Suppressor macrophage (primary cell): ENCODE measurements around the gene RGS11.
"Not testable (repeated sequence)": the region's sequence is repeated elsewhere in the genome, so short reads cannot be mapped to it uniquely, and the experiment has no call there.

Source experiments
- DNase-seq, 4 experiments: peaks; one replicate each; pipeline ENCODE4 v3.0.0-alpha.2; 2020 to 2022

Gene RGS11

DNA sequence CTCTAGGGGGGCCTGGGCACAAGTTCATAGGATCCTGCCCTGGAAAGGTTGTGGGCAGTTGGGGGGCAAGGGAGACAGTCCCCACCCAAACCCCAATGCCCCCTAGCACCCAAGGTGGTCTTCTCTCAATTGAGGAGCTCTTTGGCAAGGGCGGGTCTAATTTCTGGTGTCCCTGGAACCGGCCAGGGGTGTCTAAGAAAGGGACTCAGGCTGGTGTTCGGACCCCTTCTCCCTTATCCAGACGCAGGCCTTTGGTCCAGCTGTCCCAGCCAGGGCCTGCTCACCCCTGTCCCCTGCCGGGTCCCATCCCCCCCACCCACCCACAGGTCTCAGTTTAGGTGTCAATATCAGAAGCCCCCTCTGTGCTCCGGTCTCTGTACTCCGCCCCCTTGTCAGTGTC lies 3.8 kb upstream of the RGS11 start:
- DNase-seq: no peak

DNA sequence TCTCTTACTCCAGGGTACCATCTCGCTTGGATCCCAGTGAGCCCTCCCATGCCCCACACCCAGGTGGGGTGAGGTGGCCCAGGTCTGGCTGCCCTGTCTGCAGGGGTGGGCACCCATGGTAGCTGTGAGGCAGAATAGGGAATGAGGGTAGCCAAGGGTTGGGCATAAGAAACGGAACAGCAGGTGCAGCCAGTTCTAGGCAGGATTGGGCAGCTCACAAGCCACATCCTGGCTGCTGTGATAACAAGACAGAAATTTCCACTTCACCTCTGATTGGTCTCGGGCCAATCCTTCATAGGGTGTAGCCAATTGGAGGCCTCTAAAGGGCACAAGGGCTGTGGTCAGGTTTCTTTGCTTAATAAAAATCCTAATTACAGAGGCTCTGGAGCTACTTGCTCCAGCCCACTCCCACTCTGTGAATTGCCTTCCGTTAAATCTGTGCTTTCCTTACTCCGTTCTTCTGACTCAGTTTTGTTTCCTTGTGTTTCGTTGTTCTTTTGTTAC lies 3.2 kb upstream of the RGS11 start:
- peak in 2 of 4 experiments; percentile 6 to 19 for DNase-seq

DNA sequence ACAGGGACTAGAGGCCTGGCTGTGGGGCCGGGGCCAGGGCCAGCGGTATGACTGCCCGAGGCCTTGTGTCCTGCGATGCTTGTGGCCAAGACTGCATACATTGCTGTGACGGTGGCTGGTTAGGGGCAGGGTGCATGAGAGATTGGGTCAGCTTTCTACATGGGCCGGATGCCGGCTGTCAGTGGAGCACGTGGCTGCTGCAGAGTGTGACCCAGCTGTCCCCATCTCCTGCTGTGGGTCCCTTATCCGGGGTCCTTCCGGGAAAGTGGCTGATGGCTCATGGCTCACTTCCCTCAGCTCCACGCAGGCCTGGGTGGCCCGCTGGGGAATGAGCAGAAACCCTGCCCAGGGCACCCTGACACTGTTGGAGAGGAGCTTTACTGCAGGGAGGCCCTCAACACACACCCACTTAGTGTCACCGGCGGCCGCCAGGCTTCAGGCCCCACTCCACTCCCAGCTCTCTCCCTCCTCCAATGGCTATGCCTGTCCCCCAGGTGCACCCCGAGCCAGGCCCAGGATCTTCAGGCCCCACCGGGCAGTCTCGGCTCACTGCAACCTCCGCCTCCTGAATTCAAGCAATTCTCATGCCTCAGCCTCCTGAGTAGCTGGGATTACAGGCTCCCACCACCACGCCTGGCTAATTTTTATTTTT lies 808 bp upstream of the RGS11 start:
- no peak for DNase-seq

DNA sequence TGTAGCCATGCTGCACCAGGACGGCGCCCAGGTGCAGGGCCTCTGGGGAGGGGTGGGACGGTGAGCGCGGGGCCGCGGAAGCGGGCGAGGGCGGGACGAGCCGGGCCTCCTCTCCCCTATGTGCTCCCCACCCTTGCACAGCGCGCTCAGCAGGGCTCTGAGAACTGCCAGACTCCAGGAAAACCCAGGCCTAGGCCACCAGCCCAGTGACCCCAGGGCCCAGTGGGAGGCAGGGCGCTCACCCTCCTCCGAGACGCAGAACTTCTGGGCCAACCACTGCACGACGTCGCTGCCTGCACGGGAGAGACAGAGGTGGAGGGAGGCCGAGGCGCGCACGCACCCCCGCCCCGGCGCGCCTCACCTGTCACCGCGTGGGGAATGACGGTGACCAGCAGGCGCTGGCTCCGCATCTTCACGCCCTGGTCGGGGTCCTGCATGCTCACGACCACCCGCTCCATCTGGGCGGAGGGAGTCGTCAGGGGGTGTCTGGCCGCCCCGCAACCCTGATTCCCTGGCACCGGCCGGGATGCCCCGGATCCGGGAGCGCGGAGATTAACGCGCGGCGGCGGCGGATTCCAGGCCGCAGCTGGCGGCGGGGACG lies 603 bp downstream of the RGS11 start:
- no peak for DNase-seq

DNA sequence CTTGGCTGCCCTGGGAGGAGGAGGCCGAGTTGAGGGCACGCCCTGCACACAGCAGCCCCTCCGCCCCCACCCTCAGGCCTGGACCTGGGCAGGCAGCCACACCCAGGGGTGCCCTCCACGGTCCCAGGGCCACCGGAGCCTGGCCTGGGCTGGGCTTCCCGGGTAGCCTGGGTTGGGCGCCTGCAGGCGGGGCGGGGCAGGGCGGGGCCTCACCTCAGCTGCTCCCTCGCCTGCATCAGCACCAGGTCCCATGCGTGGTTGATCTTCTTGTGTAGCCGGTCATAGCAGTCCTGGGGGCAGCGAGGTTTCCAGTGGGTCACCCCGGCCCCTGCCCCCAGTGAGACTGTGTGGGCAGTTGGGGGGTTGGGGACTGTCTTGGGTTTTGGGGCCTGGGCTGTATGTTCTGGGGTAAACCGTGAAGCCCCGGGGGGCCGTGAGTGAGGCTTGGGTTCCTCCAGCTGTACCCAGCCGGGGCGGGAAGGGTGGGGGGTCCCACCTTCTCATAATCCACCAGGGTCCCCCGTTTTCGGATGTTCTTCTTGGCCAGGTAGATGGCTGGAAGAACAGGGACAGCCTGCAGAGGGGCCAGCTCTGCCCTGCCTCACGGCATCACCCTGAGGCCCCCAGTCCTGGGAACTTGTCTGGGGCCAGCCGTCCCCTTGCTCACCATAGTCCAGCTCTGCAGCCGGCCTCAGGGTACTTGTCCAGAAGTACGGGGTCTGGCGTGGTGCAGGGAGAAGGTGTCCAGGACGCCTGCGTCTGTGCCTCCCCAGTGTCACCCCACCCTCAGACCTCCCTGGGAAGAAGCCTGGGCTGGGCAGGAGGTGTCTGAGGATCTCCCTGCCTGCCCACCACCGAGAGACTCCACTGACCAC lies 2.0 kb downstream of the RGS11 start:
- no peak for DNase-seq

DNA sequence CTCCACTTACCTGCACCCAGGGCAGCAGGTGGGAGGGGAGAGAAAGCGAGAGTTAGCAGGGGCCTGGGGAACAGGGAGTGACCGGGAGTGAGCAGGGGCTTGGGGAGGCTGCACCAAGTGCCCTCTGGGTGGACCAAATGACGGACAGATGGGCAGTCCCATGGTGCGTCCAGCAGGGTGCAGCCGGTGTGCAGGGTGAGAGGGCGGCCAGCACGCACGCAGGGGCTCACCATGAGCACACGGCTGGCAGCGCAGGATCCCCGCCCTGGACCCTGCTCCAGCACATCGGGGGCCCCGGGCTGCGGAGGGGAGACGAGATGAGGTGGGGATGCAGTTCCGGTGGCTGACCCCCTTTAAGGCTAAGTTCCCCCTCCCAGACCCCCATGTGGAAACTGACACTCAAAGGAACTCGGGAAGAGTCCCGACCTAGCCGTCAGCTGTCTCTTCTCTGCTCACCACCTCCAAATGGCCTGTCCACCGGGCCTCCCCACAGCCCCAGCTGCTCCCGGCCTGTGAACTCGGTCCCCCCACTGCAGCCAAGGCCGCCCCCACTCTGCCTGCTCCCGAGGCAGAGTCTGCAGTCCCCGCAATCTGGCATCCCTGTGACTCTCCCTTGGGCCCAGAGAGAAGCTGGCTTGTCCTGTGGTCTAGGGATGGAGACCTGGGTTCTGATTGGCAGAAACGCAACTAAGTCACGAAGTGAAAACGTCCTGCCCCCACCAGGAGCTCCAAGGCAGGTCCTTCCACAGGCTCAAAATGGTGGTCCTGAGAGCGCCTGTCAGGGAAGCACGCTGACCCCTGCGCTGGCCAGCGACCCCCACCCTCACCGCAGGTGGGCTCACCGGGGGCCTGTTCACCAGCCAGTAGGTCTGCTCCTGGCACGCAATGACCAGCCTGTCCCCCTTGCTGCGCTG lies 2.9 kb downstream of the RGS11 start:
- DNase-seq: no peak

DNA sequence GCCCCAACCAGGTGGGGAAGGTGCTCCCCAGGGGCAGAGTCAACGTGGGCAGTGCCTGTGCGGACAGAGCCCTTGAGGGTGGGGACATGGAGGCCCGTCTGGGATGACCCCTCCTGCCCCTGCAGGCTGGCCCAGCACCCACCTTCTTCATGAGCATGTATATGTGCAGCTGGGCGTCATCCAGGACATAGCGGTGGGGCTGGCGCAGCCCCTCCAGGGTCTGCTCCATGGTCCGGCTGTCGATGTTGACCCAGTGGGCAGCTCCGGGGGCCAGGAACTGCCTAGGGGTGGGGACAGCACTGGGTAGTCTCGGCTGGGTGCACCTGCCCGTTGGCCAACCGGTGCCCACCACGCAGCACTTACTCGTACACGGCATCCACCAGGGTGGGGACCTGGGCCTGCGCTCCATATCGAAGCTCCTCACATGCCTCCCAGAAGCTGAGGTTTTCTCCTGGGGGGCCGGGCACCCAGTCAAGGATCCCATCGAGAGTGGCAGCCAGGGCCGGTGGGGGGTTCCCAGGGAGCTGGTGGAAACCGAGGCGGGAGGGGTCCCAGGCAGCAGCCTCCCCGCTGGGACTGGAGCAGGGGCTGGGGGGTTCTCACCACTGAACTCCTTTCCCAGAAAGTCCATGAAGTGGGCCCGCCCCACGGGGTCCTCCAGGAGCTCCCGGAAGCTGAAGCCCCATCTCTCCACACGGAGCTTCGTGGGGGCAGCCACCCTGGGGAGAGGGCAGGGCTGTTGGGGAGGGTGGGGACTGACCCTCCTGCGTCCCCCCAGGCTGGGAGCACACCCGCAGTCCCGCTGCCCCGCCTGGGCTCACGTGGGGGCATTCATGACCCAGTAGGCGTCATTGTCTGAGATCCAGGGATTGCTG lies 5.1 kb downstream of the RGS11 start:
- DNase-seq: no peak

DNA sequence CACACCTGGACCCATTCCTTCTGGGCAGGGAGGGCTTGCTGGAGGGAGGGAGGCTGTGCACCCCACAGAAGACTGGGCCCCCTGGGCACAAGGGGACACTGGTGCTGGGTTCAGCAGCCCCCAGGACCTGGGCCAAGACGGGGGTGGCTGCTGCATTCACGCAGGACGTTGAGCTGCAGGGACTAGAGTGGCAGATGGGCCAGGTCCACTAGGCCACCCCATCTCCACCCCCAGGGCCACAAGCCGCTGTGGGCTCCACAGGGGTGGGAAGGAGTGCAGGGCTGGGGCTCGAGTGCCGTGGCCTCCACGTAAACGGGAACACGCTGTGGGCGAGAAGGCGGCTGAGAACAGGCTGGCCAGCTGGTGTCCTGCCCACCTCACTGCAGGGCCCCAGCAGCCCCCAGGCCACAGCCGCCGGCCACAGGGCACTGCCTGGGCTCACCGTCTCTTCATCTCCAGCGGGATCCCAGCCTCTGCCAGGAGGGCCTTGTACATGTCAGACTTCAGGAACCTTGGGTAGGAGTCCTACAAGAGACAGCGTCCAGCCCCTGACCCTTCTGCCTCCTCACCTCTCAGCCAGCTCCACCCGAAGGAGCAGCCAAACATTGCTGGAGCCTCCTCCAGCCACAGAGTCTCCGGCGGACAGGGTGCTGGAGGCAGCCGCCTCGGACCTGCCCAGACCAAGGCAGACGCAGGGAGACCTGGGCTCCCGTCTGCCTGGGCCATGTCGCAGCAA lies 6.5 kb downstream of the RGS11 start:
- DNase-seq: no peak

DNA sequence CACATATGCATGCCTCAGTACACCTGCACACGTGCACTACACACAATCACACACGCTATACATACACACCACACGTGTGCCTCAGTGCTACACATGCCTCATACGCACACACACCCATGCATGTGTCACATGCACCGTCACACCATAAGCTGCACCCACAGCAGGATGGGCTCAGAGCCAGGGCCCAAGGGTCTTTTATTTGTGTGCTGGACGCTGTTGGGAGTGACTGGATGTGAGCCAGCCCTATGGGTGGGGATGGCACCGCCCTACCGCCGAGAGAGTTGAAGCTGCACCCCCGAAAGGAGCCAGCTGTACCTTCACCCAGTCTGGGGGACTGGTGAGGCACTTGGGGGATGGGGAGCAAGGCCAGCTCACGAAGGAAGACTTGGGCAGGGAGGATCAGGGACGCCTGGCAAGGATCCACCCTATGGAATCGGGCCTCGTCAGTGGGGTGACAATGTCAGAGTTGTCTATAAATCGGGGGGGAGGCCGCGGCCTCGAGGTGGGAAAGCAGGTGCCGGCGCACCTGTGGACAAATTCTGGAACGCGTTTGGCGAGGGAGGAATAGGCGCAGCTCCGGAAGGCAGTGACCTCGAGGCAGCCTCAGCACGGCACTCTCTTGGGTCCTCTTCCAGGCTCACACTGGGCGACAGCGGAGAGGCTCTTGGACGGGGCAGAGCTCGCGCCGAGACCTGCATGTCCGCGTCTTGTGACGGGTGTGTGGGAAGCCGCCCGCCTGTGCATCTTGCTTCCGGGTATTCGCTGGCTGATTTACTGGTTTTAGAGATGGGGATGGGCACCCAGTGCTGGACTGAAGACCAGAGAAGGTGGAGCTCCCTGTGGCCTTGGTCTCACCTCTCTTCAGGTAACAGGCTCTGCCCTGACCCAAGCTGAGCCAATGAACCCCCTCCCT lies 7.3 kb downstream of the RGS11 start:
- DNase-seq: no peak

DNA sequence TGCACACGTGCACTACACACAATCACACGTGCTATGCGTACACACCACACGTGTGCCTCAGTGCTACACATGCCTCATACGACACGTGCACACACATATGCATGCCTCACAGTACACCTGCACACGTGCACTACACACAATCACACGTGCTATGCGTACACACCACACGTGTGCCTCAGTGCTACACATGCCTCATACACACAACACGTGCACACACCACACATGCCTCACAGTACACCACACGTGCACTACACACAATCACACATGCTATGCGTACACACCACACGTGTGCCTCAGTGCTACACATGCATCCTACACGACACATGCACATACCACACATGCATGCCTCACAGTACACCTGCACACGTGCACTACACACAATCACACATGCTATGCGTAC lies 8.2 kb downstream of the RGS11 start:
- not testable (repeated sequence) for DNase-seq

DNA sequence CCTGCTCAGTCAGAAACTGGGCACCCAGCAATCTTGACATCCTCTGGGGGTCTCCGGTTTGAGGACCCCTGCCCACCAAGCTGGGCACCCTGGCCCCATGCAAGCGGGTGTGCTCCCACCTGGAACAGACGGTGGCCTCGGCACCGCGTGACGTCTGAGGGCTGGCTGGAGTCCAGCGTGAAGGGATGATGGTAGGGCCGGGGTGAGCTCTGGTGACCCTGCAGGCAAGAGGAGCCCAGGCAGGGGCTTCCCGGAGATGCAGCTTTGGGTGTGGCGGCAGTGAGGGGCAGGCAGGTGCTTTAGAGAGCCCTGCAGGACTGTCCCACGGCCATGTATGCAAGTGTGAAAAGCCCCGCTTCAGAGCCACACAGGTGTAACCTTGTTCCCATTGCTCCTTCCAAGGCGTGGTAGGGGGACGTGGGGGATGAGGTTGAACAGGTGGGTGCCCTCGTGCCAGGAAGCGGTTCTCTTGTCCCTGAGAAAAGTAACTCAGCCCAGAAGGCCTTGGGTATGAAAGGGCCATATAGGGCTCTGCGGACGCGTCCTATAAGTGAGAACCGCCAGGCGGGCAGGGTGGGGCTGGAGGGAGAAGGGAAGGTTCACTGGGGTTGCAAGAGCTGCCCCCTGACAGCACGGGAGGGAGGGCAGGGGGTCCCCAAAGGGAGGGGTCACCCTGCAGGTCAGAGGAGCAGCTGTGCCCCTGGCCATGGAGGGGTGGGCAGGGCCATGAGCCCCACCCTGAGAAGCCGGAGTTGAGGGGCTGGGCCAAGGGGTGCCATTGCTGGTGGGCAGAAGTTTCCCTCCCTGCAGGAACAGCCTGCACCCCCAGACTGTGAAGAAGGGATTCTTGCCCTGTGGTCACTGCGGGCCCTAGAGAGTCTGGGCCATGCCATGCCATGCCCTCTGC lies 9.2 kb downstream of the RGS11 start:
- no peak for DNase-seq

DNA sequence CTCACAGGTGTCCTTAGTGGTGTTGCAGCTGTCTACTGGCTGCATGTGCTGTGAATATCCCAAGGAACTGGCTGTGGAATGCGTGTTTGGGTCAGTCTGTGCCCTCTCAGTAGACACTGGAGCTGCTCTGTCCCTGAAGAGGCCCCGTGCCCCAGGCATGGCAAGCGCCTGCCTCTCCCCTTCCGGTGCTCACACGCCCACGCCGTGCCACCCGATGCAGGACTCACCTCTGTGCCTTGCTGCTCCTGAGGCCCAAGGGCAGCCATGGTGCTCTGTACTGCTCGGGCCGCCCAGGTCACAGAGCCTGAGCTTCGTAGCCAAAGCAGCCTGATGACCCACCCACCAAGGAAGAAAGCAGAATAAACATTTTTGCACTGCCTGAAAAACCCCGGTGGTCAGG lies 10.0 kb downstream of the RGS11 start:
- no peak for DNase-seq

DNA sequence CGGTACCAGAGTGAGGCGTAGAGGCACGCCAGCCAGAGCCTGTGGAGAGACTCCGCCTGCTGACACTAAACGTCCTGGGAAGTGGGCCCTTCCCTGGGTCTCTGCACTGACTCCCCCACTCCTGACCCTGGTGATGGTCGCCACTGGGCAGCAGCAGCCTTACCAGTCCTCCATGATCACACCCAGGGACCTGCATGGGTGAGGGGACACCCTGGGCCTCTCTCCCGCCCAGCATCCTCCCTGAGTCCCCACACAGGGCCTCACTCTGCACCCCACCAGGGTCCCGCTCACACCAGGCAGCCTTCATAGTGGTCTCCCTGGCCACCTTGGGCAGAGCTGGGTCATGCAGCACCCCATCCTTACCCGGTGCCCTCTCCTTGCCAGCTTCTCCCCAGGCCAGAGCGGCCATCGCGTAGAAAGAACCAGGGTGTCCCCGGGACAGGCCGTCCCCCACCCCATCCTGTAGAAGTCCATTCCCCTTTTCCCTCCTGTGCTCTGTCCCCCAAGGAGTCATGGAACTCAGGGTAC lies 10.7 kb downstream of the RGS11 start:
- DNase-seq: no peak

DNA sequence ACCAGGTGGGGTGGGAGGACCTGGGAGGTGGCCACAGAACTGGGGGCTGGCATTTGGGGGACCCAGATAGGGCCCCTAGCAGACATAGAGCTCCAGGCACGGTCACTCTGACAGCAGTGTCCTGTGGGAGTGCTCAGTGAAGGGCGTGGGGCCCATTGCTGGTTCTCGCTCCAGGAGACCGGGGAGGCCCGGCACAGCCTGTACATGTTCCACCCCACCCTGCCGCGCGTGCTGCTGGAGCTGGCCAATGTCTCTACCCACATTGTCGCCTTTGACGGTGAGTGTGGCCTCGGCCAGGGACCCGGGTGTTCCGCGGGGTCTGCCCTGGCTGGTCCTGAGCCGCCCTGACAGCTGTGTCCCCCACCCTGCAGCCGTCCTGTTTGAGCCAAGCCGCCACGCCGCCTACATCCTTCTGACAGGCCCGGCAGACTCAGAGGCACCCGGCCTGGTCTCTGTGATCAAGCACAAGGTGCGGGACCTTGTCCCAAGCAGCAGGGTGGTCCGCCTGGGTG lies 11.2 kb downstream of the RGS11 start:
- DNase-seq: no peak

DNA sequence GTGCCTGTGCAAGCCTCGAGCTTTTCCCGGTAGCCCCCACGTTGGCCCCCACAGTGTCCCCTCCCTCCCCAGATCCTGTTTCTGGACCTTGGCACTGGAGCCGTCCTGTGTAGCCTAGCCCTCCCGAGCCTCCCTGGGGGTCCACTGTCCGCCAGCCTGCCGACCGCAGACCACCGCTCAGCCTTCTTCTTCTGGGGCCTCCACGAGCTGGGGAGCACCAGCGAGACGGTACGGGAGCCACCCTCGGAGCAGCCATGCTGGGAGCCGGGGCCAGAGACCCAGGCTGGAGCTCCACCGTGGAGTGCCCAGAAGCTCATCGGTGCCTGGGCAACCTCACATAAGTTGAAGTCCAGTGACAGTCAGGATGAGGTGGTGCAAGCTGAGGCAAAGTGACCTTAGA lies 11.8 kb downstream of the RGS11 start:
- DNase-seq: no peak

DNA sequence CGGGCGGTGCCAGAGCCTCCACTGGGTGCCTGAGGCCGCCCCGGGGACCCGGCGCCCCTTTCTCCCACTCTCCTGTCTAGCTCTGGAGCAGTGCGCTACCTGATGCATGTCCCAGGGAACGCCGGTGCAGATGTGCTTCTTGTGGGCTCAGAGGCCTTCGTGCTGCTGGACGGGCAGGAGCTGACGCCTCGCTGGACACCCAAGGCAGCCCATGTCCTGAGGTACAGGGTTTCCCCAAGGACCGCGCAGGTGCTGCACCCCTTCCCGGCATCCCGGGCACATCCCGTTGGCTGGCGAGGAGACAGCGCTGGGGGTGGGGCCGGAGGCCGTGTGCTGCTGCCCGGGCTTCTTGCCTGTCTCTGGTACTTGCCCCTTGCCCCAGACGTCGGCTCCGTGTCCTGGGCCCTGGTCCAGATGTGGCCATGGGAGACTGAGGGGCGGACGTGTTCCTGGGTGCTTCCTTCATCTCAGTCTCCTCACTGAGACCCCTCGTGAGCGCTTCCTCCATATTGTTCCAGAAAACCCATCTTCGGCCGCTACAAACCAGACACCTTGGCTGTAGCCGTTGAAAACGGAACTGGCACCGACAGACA lies 12.5 kb downstream of the RGS11 start:
- no peak for DNase-seq

DNA sequence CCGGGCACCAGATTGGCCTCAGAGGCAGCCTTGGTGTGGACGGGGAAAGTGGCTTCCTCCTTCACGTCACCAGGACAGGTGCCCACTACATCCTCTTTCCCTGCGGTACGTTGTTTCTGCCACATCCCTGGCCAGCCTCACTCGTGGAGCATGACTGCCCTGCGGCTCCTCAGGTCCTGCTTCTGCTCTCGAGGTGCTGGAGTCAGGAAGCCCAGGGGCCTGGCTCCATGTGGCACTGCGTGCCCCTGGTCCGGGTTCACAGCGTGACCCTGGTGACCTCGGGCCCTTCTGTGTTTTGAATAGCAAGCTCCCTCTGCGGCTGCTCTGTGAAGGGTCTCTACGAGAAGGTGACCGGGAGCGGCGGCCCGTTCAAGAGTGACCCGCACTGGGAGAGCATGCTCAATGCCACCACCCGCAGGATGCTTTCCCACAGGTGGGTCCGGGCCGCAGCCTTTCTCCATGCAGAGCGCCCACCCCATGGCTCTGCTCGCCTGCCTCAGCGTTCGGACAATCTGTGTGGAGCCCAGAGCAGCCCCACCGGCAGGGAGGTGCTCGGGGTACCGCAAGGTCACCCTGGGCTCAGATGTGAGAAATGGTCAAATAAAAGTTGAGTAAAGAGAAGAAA lies 13.5 kb downstream of the RGS11 start:
- no peak for DNase-seq
